GM19035 (cell line): ENCODE measurements around the gene RTP5.
"Not testable (repeated sequence)": the region's sequence is repeated elsewhere in the genome, so short reads cannot be mapped to it uniquely, and the experiment has no call there.

ENCODE experiments used
- ATAC-seq: cut with Tn5 transposase; IDR thresholded peaks from one replicate; pipeline ENCODE4 v1.9.1; 2021; ENCODE audit not compliant: unreplicated experiment

The RTP5 gene

DNA sequence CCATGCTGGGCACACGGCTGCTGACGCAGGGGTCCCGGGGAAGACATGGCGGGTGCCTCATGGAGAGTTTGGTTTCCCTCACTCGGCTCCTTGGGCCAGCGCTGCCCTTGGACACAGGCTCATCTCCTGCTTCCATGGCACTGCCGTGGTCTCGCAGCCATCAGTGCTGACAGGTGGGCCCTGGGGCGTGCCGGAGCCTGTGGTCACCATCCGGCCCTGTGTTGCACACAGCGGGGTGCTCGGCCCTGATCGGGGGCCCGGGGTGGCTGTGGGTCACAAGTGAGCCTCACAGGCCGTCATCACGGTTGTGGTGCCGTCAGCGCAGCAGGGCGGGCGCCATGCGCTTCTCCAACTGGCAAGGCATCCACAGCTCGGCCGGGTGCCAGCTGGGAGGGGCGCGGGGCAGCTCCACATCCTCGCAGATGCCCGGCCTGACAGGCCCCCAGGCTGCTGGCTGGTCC lies 582 bp downstream of the RTP5 start:
- ATAC-seq = no peak

DNA sequence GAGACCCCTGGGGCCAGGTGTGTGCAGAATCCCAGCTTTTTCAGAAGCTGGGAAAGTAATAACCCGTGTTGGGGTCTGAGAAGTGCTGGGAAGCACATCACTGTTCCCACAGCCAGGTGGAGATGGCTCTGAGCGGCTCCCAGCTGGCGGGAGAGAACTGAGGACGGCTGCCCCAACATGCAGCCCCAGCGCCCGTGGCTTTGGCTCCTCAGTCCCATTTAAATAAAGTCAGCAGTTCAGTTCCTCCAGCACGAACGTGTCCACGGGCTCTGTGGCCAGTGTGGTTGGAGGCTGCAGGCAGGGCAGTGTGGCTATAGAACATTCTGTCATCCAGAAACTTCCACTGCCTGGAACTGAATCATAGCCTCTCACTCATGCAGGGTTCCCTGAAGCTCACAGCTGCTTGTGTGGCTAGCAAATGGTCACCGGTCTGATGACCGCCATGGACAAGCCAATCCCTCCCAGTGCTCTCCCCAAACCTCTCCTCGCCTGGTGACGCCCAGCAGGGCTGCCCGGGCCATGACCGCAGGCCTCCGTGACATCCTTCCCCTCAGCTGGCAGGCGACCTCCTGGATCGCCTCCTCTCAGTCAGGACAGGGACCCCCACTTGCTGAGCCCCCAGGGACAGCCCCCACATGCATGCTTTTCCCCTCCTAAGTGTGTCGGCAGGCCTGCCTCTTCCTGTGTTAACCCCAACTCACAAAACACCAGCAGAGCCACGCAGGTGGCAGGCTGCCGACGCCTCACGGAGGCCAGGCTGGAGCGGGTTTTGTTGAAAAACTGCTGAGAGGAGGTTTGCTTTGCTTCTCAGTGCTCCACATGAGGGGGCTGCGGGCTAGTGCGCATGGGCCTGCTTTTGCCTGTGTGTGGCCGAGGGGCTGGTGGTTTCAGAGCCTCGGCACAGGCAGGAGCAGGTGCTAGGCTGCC lies 1.3 kb downstream of the RTP5 start:
- ATAC-seq = no peak

DNA sequence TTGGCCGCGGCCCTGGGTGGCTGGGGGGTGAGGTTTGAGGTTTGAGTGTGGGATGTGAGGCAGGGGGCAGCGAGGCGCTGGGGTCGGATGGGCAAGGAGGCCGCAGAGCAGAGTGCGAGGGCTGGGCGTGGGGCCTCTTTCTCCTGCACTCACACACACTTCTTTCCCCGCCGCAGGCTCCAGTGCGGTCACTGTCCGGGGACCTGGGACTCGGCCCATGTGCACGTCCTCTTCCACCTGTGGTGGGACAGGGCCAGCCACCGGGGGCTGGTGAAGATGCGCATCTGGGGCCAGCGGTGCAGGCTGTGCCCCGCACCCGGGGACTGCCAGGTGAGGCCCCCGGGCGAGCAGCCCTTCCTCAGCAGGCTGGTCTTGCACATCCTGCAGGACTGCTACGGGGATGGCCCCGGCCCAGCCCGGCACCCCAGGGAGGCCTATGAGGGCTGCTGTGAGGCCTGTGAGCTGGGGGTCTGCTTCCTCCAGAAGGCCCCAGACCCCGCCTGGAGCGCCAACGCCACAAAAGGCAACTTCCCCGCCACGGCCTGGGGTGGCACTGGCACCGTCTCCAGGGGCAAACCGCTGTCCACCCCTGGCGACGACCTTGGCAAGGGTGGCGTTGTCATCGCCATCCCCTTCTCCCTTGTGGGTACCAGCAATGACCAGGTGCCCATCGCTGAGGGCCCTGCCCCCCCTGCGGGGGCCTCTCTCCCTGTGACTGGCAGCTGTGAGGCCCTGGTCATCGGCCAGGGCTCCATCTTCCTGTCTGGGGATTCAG lies 2.2 kb downstream of the RTP5 start:
- no peak for ATAC-seq

DNA sequence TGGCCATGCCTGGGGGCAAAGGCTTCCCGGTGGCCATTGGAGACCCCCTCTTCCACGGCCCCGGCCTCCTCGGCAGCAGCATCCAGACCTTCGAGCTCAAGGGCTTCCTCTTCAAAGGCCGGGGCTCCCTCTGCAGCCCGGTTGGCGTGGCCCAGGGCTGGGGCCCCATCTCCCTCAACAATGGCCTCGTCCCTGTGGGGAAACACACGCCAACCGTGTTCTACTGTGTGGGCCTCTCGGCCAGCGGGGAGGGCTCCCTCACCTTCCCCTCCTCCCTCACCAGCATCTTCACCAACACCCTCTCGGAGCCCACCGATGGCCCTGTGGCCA lies 2.7 kb downstream of the RTP5 start:
- no peak for ATAC-seq

DNA sequence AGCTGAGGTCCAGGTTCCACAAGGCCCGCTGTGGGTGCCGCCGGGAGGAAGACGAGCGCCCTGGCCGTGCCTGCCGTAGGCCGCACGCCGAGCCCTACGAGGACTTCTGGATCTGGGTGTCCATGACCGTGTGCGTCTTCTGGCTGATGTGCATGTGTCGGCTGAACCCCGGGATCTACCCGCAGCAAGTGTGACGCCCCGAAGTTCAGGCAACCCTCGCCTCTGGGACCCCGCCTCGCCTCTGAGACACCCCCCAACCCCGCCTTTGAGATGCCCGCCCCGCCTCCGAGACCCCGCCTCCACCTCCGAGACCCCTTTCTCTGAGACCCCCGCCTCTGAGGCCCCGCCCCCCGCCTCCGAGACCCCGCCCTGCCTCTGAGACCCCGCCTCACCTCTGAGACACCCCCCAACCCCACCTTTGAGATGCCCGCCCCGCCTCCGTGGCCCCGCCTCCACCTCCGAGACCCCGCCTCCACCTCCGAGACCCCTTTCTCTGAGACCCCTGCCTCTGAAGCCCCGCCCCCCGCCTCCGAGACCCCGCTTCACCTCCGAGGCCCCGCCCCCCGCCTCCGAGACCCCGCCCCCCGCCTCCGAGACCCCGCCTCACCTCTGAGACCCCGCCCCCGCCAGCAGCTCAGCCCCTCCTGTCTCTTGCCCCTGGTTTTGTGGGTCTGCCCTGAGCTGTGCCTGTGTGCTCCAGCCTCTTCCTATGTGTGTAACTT lies 3.7 kb downstream of the RTP5 start:
- ATAC-seq = no peak

DNA sequence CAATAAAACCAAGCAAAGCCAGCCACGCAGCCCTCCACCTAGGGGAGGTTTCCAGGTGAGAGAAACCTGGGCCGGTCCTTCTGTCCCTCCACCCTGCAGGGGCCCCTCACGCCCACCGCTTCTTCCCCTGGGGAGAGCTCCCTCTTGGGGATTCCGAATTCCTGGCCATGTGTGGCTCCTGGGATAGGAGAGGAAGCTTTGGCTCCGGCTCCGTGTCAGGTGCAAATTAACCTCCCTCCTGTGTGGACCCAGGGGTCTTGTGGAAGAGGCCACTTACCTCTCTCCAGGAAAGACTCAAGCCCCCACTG lies 4.2 kb downstream of the RTP5 start:
- ATAC-seq = no peak

- no peak for ATAC-seq
Observed at GRCh38 chr2:241874277-241874925, 4.9 kb downstream of the RTP5 start.

- not testable (repeated sequence) for ATAC-seq
Observed at GRCh38 chr2:241875754-241876527, 6.4 kb downstream of the RTP5 start.

DNA sequence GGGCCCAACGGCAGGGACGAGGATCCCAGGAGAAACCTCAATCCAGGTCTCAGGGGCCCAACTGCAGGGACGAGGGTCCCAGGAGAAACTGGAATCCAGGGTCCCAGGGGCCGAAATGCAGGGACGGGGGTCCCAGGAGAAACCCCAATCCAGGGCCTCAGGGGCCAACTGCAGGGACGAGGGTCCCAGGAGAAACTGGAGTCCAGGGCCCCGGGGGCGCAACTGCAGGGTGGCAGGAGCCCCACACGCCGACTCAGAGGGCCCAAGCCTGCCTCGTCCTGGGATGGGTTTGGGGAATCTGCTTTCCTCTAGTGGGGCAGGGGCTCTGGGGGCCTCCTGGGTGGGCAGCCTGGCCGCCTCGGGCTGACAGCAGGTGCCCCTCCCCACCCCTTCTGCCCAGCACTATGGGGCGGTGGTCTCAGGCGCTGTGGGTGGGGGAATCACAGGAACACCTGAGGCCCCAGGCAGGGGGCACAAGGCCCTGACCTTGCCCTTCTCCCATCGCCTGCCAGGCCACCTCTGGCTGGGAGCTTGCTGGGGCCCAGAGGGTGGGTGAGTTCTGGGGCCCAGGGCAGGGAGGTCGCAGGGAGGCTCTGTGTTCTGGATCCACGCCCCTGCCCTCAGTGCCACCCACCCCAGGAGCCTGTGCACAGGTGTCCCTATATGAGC lies 7.1 kb downstream of the RTP5 start:
- ATAC-seq = no peak

GRCh38 chr2:241877197-241877685 lies 7.7 kb downstream of the RTP5 start:
- ATAC-seq = no peak

DNA sequence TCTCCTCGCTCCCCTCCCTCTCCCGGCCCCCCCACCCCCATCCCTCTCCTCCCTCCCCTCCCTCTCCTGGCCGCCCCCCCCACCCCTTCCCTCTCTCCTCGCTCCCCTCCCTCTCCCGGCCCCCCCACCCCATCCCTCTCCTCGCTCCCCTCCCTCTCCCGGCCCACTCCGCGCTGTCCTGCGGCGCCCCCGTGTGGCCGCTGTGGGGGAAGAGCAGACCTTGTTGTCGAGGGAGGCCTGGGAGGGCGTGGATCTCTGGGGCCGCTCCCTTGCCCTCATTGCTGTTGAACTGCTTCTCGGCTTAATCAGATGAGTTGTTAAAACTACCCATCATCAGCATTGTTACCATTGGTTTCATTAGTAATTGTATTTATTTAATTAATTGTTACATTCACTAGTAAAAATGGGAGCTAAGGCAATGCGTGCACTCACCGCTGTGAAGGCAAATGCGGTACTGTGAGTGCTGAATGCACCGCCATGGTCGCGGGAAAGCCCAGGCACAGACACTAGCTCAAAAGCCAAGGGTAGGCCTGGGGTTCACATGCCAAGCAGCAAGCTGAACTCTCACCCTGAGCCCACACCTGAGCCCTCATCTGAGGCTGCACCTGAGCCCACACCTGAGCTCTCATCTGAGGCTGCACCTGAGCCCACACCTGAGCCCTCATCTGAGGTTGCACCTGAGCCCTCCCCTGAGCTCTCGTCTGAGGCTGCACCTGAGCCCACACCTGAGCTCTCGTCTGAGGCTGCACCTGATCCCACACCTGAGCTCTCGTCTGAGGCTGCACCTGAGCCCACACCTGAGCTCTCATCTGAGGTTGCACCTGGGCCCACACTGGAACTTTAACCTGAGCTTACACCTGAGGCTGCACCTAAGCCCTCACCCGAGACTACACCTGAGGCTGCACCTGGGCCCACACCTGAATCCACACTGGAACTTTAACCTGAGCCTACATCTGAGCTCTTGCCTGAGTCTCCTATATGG lies 8.8 kb downstream of the RTP5 start:
- no peak for ATAC-seq

DNA sequence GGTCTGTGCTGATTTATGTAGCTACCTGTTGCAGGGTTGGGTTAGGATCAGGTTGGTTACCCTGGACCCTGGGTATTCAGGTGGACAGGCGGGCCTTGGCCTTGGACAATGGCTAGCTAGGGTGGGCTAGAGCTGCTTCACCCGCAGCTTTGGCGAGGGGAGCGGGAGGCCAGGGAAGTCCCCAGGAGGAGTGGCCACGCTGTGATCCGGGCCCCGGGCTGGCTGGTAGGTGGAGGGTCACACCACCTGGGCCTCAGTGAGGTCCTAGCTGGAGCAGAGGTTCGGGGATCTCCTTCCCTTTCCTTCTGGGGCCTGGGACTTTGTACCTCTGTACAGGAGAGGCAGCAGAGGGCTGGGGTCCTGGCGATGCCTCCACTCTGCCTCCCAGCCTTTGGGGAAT lies 9.8 kb downstream of the RTP5 start:
- ATAC-seq = no peak

- no peak for ATAC-seq
Observed at GRCh38 chr2:241880311-241881073, 11.0 kb downstream of the RTP5 start.

DNA sequence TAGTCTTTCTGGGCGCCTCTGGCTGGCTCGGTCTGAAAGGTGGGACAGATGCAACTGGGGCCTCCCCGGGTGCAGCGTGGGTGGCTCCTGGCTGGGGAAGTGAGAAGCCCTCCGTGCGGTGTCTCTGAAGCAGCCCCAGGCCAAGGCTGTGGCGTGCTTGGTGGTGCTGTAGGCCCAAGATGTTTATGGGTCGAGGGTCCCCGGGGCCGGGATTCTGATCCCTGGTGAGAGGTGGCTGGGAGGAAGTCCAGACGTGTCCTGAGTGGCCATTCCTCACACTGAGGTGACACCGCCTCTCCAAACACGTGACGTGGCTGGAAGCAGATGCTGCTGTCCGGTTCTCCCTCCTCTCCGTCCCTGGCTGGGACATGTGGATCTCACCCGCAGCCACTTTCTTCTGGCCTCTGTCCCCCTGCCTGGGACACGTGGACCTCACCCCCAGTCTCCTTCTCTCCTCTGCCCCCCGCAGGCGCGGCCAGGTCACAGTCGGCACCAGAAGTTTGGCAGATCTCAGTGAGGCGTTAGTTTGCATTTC lies 12.6 kb downstream of the RTP5 start:
- ATAC-seq = peak; percentile 54

- no peak for ATAC-seq
Observed at GRCh38 chr2:241884951-241885290, 15.4 kb downstream of the RTP5 start.

- no peak for ATAC-seq
Observed at GRCh38 chr2:241885291-241885945, 15.9 kb downstream of the RTP5 start.
